Astrocyte (in vitro differentiated cells and primary cell): ENCODE measurements around the gene TRPM3. TPM values are rescaled to one million over a fixed set of nuclear protein-coding genes. Genes with fewer than 3 reads are reported as not detected.
A peak's percentile ranks its signal among the peaks of the same experiment; 100 is the strongest.

Experiments
- DNase-seq: peaks from one replicate; pipeline ENCODE4 v3.0.0-alpha.2; 2010; ENCODE audit warnings: low read depth
- FAIRE-seq: peaks from 2 replicates; lab custom pipeline; 2011; peaks lifted over from hg19 to GRCh38; lab: Jason Lieb, UNC
- H2AFZ ChIP-seq: 2 replicates; pipeline ENCODE4 v1.6.0; 2012; ENCODE audit warnings: low read depth, low read length, inconsistent platforms
- H3K27ac ChIP-seq: 2 replicates; pipeline ENCODE4 v1.5.1; 2011; ENCODE audit warnings: low read depth, low read length, inconsistent platforms
- H3K27me3 ChIP-seq: 2 replicates; pipeline ENCODE4 v1.6.0; 2011; ENCODE audit warnings: low read length, inconsistent platforms; ENCODE audit not compliant: insufficient read depth
- H3K36me3 ChIP-seq: 2 replicates; pipeline ENCODE4 v1.5.1; 2011; ENCODE audit warnings: low read length, inconsistent platforms; ENCODE audit not compliant: insufficient read depth
- H3K4me1 ChIP-seq: 2 replicates; pipeline ENCODE4 v1.5.1; 2011; ENCODE audit warnings: low read length, inconsistent platforms; ENCODE audit not compliant: insufficient read depth
- H3K4me2 ChIP-seq: 2 replicates; pipeline ENCODE4 v1.6.0; 2012; ENCODE audit warnings: low read length, inconsistent platforms
- H3K4me3 ChIP-seq: 2 replicates; pipeline ENCODE4 v1.5.1; 2011; ENCODE audit warnings: low read depth, mild to moderate bottlenecking, low read length, inconsistent platforms; ENCODE audit not compliant: insufficient read depth
- H3K79me2 ChIP-seq: 2 replicates; pipeline ENCODE4 v1.6.0; 2012; ENCODE audit warnings: mild to moderate bottlenecking, low read length, inconsistent platforms; ENCODE audit not compliant: insufficient read depth
- H3K9ac ChIP-seq: 2 replicates; pipeline ENCODE4 v1.6.0; 2012; ENCODE audit warnings: mild to moderate bottlenecking, low read length, inconsistent platforms
- H3K9me3 ChIP-seq: 2 replicates; pipeline ENCODE4 v1.5.1; 2012; ENCODE audit warnings: low read depth, mild to moderate bottlenecking, low read length, inconsistent platforms; ENCODE audit not compliant: insufficient read depth
- H4K20me1 ChIP-seq: 2 replicates; pipeline ENCODE4 v1.6.0; 2012; ENCODE audit warnings: low read length, inconsistent platforms; ENCODE audit not compliant: insufficient read depth
- H3K27ac Mint-ChIP-seq: one replicate; pipeline ENCODE4 v1.8.0; 2021; ENCODE audit warnings: mild to moderate bottlenecking, mixed read lengths; ENCODE audit not compliant: unreplicated experiment
- H3K27me3 Mint-ChIP-seq: one replicate; pipeline ENCODE4 v1.8.0; 2021; ENCODE audit warnings: low read depth, mixed read lengths; ENCODE audit not compliant: unreplicated experiment
- H3K36me3 Mint-ChIP-seq: one replicate; pipeline ENCODE4 v1.8.0; 2021; ENCODE audit warnings: low read depth, mixed read lengths; ENCODE audit not compliant: unreplicated experiment
- H3K4me1 Mint-ChIP-seq: one replicate; pipeline ENCODE4 v1.8.0; 2021; ENCODE audit warnings: low read depth, mixed read lengths; ENCODE audit not compliant: unreplicated experiment
- H3K4me3 Mint-ChIP-seq: one replicate; pipeline ENCODE4 v1.8.0; 2021; ENCODE audit warnings: mild to moderate bottlenecking, moderate library complexity, mixed read lengths; ENCODE audit not compliant: unreplicated experiment
- H3K9me3 Mint-ChIP-seq: one replicate; pipeline ENCODE4 v1.8.0; 2021; ENCODE audit warnings: mild to moderate bottlenecking, mixed read lengths; ENCODE audit not compliant: unreplicated experiment
- EZH2 ChIP-seq: IDR thresholded peaks from 2 replicates; pipeline ENCODE4 v1.6.1; 2012; ENCODE audit warnings: mild to moderate bottlenecking, low read length, inconsistent platforms; ENCODE audit not compliant: insufficient read depth
- total RNA-seq: library from RNA; stranded (reverse); gene quantifications from 2 replicates; pipeline ENCODE4 v1.2.1, GENCODE V29; 2021
- TF ChIP-seq, protein P1 (sequence below): IDR thresholded peaks from 2 replicates; pipeline ENCODE4 v1.5.1; 2011; ENCODE audit warnings: low read depth, mild to moderate bottlenecking, inconsistent platforms, low read length, moderate library complexity; ENCODE audit not compliant: insufficient read depth

TRPM3 gene
- total RNA-seq, 1 donor from 2014 or later, result 0.14 TPM

DNA sequence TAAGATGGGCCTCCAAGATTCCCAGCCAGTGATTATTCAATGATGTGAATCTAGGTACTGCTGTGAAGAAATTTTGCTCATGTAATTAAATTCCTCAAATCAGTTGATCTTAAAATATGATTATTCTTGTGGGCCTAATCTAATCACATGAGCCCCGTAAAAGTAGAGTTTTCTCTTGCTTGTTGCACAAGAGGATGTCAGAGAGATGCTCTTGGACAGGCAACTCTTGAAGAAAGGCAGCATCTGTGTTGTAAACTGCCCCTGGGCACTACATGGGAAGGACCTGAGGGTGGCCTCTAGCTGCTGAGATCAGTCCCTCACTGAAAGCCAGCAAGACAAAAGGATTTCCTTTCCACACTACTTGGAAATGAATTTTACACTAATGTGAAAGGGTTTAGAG lies 132.9 kb downstream of the TRPM3 start:
- H3K36me3 ChIP-seq, result no peaks in the 10 kb centered on the region
- H3K4me2 ChIP-seq, result no peak overlapping the region
- H3K4me3 ChIP-seq, result no peak overlapping the region
- Mint-ChIP-seq H3K27ac (no peak overlapping the region), H3K4me3 (no peak overlapping the region), H3K27me3 (no peaks in the 10 kb centered on the region), H3K4me1 (no peaks in the 10 kb centered on the region), H3K36me3 (no peaks in the 10 kb centered on the region), H3K9me3 (peaks cover 4% of the 10 kb centered on the region)
- no peaks in the 10 kb centered on the region for H3K9me3 ChIP-seq
- H2AFZ ChIP-seq, result no peak overlapping the region
- H4K20me1 ChIP-seq, result no peaks in the 10 kb centered on the region
- no peak overlapping the region for H3K27ac ChIP-seq
- H3K9ac ChIP-seq, result no peak overlapping the region
- no peak for TF ChIP-seq EZH2
- TF ChIP-seq, protein P1, sequence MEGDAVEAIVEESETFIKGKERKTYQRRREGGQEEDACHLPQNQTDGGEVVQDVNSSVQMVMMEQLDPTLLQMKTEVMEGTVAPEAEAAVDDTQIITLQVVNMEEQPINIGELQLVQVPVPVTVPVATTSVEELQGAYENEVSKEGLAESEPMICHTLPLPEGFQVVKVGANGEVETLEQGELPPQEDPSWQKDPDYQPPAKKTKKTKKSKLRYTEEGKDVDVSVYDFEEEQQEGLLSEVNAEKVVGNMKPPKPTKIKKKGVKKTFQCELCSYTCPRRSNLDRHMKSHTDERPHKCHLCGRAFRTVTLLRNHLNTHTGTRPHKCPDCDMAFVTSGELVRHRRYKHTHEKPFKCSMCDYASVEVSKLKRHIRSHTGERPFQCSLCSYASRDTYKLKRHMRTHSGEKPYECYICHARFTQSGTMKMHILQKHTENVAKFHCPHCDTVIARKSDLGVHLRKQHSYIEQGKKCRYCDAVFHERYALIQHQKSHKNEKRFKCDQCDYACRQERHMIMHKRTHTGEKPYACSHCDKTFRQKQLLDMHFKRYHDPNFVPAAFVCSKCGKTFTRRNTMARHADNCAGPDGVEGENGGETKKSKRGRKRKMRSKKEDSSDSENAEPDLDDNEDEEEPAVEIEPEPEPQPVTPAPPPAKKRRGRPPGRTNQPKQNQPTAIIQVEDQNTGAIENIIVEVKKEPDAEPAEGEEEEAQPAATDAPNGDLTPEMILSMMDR, result no peak
- H3K4me1 ChIP-seq, result no peaks in the 10 kb centered on the region
- FAIRE-seq (no peak), DNase-seq (no peak)
- no peaks in the 10 kb centered on the region for H3K27me3 ChIP-seq
- no peaks in the 10 kb centered on the region for H3K79me2 ChIP-seq

DNA sequence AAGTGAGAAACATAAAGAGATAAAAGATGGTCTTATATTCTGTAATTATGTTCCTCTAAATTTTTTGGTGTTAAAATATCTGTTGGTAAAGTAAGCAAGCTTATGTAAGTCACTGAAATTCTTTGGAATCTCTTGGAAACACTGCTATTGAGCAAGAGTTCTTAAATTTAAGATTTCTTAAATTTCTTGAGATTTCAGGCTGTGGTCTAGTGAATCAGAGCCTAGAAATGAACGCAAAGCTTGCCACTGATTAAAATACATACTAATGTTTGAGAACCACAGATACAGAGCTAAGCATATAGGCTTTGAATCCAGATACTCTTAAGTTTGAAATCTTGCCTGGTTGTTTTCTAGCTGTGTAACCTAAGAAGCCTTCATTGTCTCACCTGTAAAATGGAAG lies 133.4 kb downstream of the TRPM3 start:
- H3K4me3 Mint-ChIP-seq, result no peak overlapping the region
- Histone ChIP-seq H2AFZ (no peak overlapping the region), H3K4me1 (no peaks in the 10 kb centered on the region), H3K4me2 (no peak overlapping the region), H3K9ac (no peak overlapping the region), H3K9me3 (no peaks in the 10 kb centered on the region), H3K4me3 (no peak overlapping the region), H3K79me2 (no peaks in the 10 kb centered on the region), H3K27me3 (no peaks in the 10 kb centered on the region), H3K27ac (no peak overlapping the region), H3K36me3 (no peaks in the 10 kb centered on the region), H4K20me1 (no peaks in the 10 kb centered on the region)
- no peak overlapping the region for H3K27ac Mint-ChIP-seq
- no peak for TF ChIP-seq EZH2
- TF ChIP-seq, protein P1, result no peak
- peaks cover 9% of the 10 kb centered on the region for H3K9me3 Mint-ChIP-seq
- H3K4me1 Mint-ChIP-seq, result no peaks in the 10 kb centered on the region
- H3K27me3 Mint-ChIP-seq, result no peaks in the 10 kb centered on the region
- H3K36me3 Mint-ChIP-seq, result no peaks in the 10 kb centered on the region
- FAIRE-seq (peak; percentile 26), DNase-seq (peak; percentile 64)

DNA sequence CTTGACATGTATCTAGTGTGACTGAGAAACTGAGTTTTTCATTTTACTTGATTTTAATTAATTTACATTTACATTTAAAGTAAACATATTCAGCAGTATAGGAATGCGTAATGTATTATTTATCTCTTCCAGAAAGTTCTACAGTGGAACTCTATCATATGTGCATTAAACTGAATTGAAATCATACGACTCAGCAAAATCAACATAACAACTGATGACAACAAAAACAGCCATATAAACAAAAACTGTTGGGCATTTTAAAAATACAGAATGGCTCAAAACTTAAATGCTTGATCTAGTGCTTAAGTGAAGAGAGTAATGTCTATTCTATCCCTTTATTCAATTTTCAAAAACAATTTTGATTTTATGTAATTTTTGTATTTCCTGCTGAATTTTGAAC lies 134.4 kb downstream of the TRPM3 start:
- Mint-ChIP-seq H3K4me1 (no peaks in the 10 kb centered on the region), H3K9me3 (peaks cover 9% of the 10 kb centered on the region), H3K27me3 (no peaks in the 10 kb centered on the region), H3K27ac (no peak overlapping the region), H3K36me3 (no peaks in the 10 kb centered on the region), H3K4me3 (no peak overlapping the region)
- no peak overlapping the region for H3K9ac ChIP-seq
- no peaks in the 10 kb centered on the region for H3K36me3 ChIP-seq
- no peaks in the 10 kb centered on the region for H3K4me1 ChIP-seq
- no peaks in the 10 kb centered on the region for H3K79me2 ChIP-seq
- DNase-seq (no peak), FAIRE-seq (peak; percentile 32)
- no peak overlapping the region for H3K4me3 ChIP-seq
- no peak overlapping the region for H2AFZ ChIP-seq
- H3K9me3 ChIP-seq, result no peaks in the 10 kb centered on the region
- TF ChIP-seq EZH2, result no peak
- TF ChIP-seq, protein P1, result no peak
- H3K27ac ChIP-seq, result no peak overlapping the region
- no peak overlapping the region for H3K4me2 ChIP-seq
- no peaks in the 10 kb centered on the region for H4K20me1 ChIP-seq
- H3K27me3 ChIP-seq, result no peaks in the 10 kb centered on the region
